ENCODE data around the gene CCDC191.

CCDC191 gene

GRCh38 chr3:114056130-114057010 is at the start of gene CCDC191, which contains the start of gene QTRT2:
Gene CCDC191 (minus strand): TSS chr3:114056526. CDS start chr3:114056466, 60 bp downstream.
Gene QTRT2 (plus strand): TSS chr3:114056737. CDS start chr3:114065258, 8,521 bp downstream.
- DNase-seq = peak; percentile 100

- DNase-seq = no peak
These were observed 48.1 kb upstream of the CCDC191 start for GRCh38 chr3:114104414-114104813.

- no peak for DNase-seq
These were observed 47.5 kb upstream of the CCDC191 start for GRCh38 chr3:114103858-114104257.

DNA sequence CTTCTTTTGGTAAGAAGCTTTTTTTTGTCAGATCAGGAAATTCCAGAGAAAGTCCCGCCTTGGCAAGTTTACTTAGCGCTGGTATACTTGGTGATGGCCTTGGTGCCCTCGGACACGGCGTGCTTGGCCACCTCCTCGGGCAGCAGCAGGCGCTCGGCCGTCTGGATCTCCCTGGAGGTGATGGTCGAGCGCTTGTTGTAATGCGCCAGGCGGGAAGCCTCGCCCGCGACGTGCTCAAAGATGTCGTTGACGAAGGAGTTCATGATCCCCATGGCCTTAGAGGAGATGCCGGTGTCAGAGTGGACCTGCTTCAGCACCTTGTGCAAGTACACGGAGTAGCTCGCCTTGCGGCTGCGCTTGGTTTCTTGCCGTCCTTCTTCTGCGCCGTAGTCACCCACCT is 46.9 kb upstream of the CCDC191 start:
- no peak for DNase-seq

GRCh38 chr3:114101101-114101500 is 44.8 kb upstream of the CCDC191 start:
- no peak for DNase-seq

GRCh38 chr3:114095796-114096195 is 39.5 kb upstream of the CCDC191 start:
- no peak for DNase-seq

DNA sequence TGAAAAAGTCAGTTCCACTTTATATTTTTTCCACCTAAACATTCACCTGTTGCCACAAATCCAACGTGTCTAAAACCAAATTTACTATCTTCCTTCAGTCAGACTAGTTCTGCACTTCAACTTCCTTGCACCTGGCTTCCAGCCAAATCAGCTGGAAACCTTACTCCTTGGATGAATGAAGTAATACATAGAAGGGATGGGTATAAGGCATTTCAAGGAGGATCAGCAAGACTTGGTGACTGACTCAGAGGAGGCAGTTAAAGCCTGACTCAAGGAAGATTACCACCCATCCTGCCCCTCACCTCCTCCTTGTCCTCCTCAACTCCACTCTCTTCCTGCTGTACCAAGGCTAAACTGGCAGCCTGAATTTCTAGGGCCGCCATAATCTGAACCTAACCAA is 37.3 kb upstream of the CCDC191 start:
- DNase-seq = peak in 1 of 2 experiments; percentile 10

DNA sequence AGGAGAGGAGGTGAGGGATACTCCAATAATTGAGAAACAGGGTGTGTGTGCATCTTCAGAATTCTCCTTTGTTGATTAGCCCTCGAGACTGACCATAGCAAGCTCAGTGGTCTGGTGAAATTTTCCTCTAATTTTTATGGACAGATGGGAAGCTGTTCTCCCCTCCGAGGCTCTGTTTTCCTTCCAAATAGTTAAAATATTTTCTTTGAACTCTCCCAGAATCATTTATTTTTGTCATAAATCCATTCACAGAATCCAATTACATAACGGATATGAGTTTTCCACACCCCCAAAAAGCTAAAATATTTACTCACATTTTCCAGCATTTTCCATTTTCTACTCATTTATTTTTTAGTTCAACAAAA is 36.7 kb upstream of the CCDC191 start:
- no peak for DNase-seq

DNA sequence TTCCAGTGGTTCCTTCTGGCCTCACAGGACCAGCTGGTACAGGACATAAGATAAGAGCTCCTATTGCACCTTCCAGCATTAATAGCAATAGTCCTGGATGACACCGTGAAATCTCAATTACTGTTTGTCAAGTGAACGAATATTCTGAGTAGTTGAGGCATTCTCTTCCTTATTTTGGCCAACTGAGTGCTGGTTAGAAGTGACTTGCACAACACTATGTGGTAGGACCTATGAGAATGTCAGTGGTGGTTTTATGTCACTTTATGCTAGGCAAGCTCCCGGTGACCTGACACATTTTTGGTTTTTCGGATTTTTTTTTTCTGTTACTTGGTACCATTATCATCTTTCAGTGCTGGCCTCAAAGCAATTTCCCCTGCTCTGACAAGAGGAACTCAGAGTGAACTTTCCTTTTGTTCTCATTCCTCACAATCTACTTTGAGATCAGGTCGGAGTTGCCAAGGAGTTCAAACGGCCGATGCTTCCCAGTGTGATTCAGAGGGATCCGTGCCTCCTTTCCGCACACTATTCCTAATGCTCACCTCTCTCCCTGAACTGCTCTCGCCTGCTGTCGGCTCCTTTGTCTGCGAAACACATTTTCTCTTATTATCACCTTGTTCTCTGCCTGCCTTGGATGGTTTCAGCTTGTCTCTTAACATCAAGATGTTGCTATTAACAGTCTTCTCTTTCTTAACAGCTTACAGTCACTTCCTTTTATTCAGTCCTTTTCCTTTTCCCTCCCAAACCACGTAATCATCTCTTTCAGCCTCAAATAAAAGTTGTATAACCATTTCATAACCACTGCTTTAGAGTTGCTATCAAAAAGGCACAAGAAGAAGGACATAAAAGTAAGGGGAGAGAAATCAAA is 36.1 kb upstream of the CCDC191 start:
- DNase-seq = peak; percentile 49 to 77

- DNase-seq = no peak
These were observed 33.3 kb upstream of the CCDC191 start for GRCh38 chr3:114089675-114090074.

GRCh38 chr3:114086356-114086755 is 30.0 kb upstream of the CCDC191 start:
- DNase-seq = no peak

- DNase-seq = no peak
These were observed 26.8 kb upstream of the CCDC191 start for GRCh38 chr3:114083112-114083511.

GRCh38 chr3:114081037-114081436 is 24.7 kb upstream of the CCDC191 start:
- DNase-seq = no peak

- DNase-seq = no peak
These were observed 23.9 kb upstream of the CCDC191 start for GRCh38 chr3:114080201-114080600.

GRCh38 chr3:114079761-114080160 is 23.4 kb upstream of the CCDC191 start:
- no peak for DNase-seq

- DNase-seq = no peak
These were observed 21.8 kb upstream of the CCDC191 start for GRCh38 chr3:114078126-114078525.

- DNase-seq = no peak
These were observed 20.4 kb upstream of the CCDC191 start for GRCh38 chr3:114076711-114077110.

- DNase-seq = no peak
These were observed 15.5 kb upstream of the CCDC191 start for GRCh38 chr3:114071786-114072185.

DNA sequence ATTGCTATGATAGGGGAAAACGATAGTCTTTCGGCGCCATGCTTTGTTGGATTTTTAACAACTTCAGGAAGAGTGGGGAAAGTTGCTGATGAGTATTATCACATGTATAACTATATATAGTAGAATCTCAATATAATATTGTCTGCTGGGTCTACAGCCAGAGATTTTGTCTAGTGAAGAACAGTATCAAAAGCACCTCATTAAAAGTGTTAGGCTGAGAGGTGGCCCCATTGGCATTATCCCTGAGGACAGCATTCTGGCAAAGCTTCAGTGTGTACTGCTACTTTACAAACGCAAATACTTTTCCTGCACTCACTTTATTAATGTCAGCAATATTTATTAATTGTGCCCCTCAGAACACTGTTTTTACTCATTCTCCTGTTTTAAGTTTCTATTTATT is 12.0 kb upstream of the CCDC191 start:
- no peak for DNase-seq

GRCh38 chr3:114067804-114068203 is 11.5 kb upstream of the CCDC191 start:
- no peak for DNase-seq

DNA sequence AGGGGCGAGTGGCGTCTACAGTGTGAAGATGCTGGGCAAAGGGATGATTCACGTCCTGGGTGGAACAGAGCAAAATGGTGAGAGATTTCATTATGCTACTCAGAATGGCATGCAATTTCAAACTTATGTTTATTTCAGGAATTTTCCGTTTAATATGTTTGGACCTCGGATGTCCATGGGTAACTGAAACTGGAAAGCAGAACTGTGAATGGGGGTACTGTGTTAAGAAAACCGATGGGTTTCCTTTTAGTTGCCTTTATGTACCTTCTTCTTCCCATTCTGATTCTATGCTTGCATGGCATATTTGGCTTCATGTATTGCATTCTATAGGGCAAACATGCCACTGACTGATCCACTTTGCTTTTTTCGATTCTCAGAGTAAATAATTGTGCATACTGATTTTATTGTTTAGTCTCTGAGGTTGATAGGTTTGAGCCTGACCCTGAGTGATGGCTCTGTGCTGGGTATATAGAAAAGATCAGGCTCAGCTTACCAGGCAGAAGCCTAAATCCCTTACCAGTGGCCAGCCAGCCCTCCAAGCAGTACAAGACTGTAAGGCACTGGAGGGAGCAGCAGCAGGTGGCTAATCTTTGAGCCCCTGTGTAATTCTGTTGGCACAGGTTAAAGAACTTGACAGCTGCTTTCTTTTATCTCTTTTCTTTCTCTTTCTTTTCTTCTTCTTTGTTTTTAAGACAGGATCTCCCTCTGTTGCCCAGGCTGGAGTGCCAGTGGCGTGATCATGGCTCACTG is 4.8 kb upstream of the CCDC191 start:
- DNase-seq = no peak

DNA sequence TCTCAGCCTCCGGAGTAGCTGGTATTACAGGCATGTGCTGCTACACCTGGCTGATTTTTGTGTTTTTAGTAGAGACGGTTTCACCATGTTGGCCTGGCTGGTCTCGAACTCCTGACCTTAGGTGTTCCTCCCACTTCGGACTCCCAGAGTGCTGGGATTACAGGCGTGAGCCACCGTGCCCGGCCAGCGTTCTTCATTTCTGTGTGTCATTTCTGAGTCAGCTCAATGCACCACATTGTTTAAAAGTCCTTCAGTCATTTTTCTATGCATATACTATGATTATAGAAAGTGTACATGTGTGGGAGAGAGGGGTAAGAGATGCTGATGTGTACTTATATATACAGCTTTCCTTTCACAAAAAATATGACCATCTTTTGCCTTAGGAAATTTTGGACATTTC is 2.3 kb upstream of the CCDC191 start:
- no peak for DNase-seq

GRCh38 chr3:114057011-114057347 is 653 bp upstream of the CCDC191 start:
- DNase-seq = no peak
